ENCODE results near the gene KRT71. TPM values are rescaled to one million over a fixed set of nuclear protein-coding genes. Genes with fewer than 3 reads are reported as not detected.

Gene KRT71
- total RNA-seq, 1 experiment from 2014 or later, result not detected

DNA sequence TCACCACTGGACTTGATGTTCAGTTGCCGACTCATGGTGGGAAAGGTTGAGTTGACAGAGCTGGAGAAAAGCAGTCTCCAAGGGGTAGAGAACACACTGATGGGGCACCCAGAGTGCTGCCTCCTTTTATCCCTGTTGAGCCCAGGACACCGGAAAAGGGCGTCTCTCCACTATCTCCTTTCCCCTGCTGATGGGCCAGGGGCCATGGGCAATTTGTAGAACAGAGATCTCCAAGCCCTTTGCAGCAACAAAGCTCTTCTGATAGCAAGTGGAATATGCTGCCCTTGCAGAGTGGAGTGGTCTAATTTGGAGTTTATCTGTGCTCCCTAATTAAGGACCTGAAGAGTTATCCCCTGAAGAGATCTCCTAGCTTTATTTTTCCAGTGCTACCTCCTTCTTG, 20.8 kb upstream of the KRT71 start, which contains the start of gene KRT74:
Gene KRT74 (minus strand): TSS at position 101 of the 400 bp plus-strand sequence. CDS start 66 bp downstream, at position 35.
- ATAC-seq (no peak), DNase-seq (ENCODE audit: low read depth, low spot score) (no peak)
- Histone ChIP-seq H2AFZ (ENCODE audit: low read depth, low read length, poor library complexity, severe bottlenecking) (no peak within 1 kb of the TSS), H3K27ac (ENCODE audit: low read depth, low read length) (no peak within 1 kb of the TSS), H3K36me3 (ENCODE audit: control insufficient read depth in 1 of 2, insufficient read depth in 2 of 2, low read length in 2 of 2) (no peaks in the 10 kb centered on the region), H3K4me3 (replicated peaks in 1 of 2; ENCODE audit: low read depth in 1 of 2, low read length in 2 of 2) (no peak within 1 kb of the TSS), H3K9me2 (ENCODE audit: insufficient read depth) (no peaks in the 10 kb centered on the region), H3K9me3 (ENCODE audit: control insufficient read depth in 1 of 2, insufficient read depth in 1 of 2, low read depth in 1 of 2, low read length in 2 of 2) (no peaks in the 10 kb centered on the region), H3K4me2 (ENCODE audit: low read length) (no peak within 1 kb of the TSS), H3K4me1 (ENCODE audit: control insufficient read depth in 1 of 2, insufficient read depth in 2 of 2, low read length in 2 of 2) (no peaks in the 10 kb centered on the region), H3K27me3 (ENCODE audit: insufficient read depth, low read length) (no peaks in the 10 kb centered on the region), H4K20me1 (ENCODE audit: insufficient read depth) (no peaks in the 10 kb centered on the region), H3K79me2 (ENCODE audit: insufficient read depth, low read length) (no peaks in the 10 kb centered on the region), H3K9ac (ENCODE audit: low read length) (no peak within 1 kb of the TSS)
- POLR2A ChIA-PET, result no interaction called here
- CTCF ChIA-PET, result interaction anchor here (0.8 kb wide), 1 partner anchor 306 kb away, joined by 3 read pairs; no protein-coding TSS in a partner anchor
- BruUV-seq (replicated peaks), result no TSS peak
- TF ChIP-seq, protein P1, sequence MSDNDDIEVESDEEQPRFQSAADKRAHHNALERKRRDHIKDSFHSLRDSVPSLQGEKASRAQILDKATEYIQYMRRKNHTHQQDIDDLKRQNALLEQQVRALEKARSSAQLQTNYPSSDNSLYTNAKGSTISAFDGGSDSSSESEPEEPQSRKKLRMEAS (IDR thresholded peaks at IDR 0.05), result no peak
- TF ChIP-seq, protein P2, sequence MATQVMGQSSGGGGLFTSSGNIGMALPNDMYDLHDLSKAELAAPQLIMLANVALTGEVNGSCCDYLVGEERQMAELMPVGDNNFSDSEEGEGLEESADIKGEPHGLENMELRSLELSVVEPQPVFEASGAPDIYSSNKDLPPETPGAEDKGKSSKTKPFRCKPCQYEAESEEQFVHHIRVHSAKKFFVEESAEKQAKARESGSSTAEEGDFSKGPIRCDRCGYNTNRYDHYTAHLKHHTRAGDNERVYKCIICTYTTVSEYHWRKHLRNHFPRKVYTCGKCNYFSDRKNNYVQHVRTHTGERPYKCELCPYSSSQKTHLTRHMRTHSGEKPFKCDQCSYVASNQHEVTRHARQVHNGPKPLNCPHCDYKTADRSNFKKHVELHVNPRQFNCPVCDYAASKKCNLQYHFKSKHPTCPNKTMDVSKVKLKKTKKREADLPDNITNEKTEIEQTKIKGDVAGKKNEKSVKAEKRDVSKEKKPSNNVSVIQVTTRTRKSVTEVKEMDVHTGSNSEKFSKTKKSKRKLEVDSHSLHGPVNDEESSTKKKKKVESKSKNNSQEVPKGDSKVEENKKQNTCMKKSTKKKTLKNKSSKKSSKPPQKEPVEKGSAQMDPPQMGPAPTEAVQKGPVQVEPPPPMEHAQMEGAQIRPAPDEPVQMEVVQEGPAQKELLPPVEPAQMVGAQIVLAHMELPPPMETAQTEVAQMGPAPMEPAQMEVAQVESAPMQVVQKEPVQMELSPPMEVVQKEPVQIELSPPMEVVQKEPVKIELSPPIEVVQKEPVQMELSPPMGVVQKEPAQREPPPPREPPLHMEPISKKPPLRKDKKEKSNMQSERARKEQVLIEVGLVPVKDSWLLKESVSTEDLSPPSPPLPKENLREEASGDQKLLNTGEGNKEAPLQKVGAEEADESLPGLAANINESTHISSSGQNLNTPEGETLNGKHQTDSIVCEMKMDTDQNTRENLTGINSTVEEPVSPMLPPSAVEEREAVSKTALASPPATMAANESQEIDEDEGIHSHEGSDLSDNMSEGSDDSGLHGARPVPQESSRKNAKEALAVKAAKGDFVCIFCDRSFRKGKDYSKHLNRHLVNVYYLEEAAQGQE (IDR thresholded peaks at IDR 0.05; ENCODE audit: low read depth), result no peak
- TF ChIP-seq SIN3A (IDR thresholded peaks at IDR 0.05; ENCODE audit: low read depth) (no peak), POLR2AphosphoS5 (IDR thresholded peaks at IDR 0.05; ENCODE audit: low read depth, low read length) (no peak), ELF1 (IDR thresholded peaks at IDR 0.05; ENCODE audit: borderline replicate concordance, low read depth) (no peak), SP1 (IDR thresholded peaks at IDR 0.05; ENCODE audit: low read depth) (no peak), JUND (IDR thresholded peaks at IDR 0.05) (no peak), ZNF274 (IDR thresholded peaks at IDR 0.05; ENCODE audit: low read depth, low read length) (no peak), CBX3 (IDR thresholded peaks at IDR 0.05; ENCODE audit: low read depth) (no peak), TCF7L2 (IDR thresholded peaks at IDR 0.05; ENCODE audit: borderline replicate concordance, extremely low read depth, insufficient read depth, insufficient read length) (no peak)
- TF ChIP-seq, protein P3, sequence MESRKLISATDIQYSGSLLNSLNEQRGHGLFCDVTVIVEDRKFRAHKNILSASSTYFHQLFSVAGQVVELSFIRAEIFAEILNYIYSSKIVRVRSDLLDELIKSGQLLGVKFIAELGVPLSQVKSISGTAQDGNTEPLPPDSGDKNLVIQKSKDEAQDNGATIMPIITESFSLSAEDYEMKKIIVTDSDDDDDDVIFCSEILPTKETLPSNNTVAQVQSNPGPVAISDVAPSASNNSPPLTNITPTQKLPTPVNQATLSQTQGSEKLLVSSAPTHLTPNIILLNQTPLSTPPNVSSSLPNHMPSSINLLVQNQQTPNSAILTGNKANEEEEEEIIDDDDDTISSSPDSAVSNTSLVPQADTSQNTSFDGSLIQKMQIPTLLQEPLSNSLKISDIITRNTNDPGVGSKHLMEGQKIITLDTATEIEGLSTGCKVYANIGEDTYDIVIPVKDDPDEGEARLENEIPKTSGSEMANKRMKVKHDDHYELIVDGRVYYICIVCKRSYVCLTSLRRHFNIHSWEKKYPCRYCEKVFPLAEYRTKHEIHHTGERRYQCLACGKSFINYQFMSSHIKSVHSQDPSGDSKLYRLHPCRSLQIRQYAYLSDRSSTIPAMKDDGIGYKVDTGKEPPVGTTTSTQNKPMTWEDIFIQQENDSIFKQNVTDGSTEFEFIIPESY (IDR thresholded peaks at IDR 0.05; ENCODE audit: extremely low read depth, insufficient replicate concordance, low read length), result no peak
- TF ChIP-seq, protein P4, sequence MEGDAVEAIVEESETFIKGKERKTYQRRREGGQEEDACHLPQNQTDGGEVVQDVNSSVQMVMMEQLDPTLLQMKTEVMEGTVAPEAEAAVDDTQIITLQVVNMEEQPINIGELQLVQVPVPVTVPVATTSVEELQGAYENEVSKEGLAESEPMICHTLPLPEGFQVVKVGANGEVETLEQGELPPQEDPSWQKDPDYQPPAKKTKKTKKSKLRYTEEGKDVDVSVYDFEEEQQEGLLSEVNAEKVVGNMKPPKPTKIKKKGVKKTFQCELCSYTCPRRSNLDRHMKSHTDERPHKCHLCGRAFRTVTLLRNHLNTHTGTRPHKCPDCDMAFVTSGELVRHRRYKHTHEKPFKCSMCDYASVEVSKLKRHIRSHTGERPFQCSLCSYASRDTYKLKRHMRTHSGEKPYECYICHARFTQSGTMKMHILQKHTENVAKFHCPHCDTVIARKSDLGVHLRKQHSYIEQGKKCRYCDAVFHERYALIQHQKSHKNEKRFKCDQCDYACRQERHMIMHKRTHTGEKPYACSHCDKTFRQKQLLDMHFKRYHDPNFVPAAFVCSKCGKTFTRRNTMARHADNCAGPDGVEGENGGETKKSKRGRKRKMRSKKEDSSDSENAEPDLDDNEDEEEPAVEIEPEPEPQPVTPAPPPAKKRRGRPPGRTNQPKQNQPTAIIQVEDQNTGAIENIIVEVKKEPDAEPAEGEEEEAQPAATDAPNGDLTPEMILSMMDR (IDR thresholded peaks at IDR 0.05 in 2 of 3, conservative IDR thresholded peaks at IDR 0.05 in 1 of 3; ENCODE audit: borderline replicate concordance in 1 of 3, insufficient read depth in 1 of 3, low read depth in 2 of 3, low read length in 2 of 3), result no peak
- RAD21 ChIA-PET (ENCODE audit: low non-redundant PET in 1 of 2, low total read pairs in 2 of 2, uncharacterized antibody in 2 of 2, unreplicated experiment in 2 of 2), result interaction anchor here in 1 of 2 experiments (1.1 kb wide), 1 partner anchor 8 kb away, joined by 3 read pairs; no protein-coding TSS in a partner anchor
- intact Hi-C loops (cut with micrococcal nuclease), result no loop called here
